Esophagus (tissue), 2 donors: ENCODE results near the gene KRTAP4-2. TPM values are rescaled to one million over a fixed set of nuclear protein-coding genes. Genes with fewer than 3 reads are reported as not detected.
"Not testable (repeated sequence)": the region's sequence is repeated elsewhere in the genome, so short reads cannot be mapped to it uniquely, and the experiment has no call there.

Source experiments
- H3K27ac ChIP-seq, 2 donors: one replicate each; pipeline ENCODE4 v1.5.1; 2013; ENCODE audit warnings: low read depth in 2 of 2, mild to moderate bottlenecking in 2 of 2, inconsistent platforms in 1 of 2, low read length in 1 of 2, moderate library complexity in 1 of 2
- H3K27me3 ChIP-seq, 2 donors: one replicate each; pipeline ENCODE4 v1.6.1; 2013; ENCODE audit warnings: low read length in 2 of 2, control low read depth in 1 of 2, mild to moderate bottlenecking in 1 of 2; ENCODE audit not compliant: insufficient read depth in 2 of 2, control insufficient read depth in 1 of 2
- H3K36me3 ChIP-seq, 2 donors: one replicate each; pipeline ENCODE4 v1.6.1; 2013; ENCODE audit warnings: low read length in 1 of 2; ENCODE audit not compliant: control insufficient read depth in 2 of 2, insufficient read depth in 2 of 2
- H3K4me1 ChIP-seq, 2 donors: one replicate each; pipeline ENCODE4 v1.6.1; 2013; ENCODE audit warnings: low read length in 1 of 2; ENCODE audit not compliant: control insufficient read depth in 2 of 2, insufficient read depth in 2 of 2
- H3K4me3 ChIP-seq, 2 donors: one replicate each; pipeline ENCODE4 v1.5.1; 2013; ENCODE audit warnings: low read length in 2 of 2, mild to moderate bottlenecking in 2 of 2, low read depth in 1 of 2, moderate library complexity in 1 of 2
- H3K9me3 ChIP-seq, 2 donors: one replicate each; pipeline ENCODE4 v1.6.1; 2013; ENCODE audit warnings: mild to moderate bottlenecking in 2 of 2, low read depth in 1 of 2, low read length in 1 of 2, moderate library complexity in 1 of 2; ENCODE audit not compliant: control insufficient read depth in 2 of 2, insufficient read depth in 1 of 2
- WGBS, 2 donors: extraction: QIAGEN DNeasy Blood & Tissue Kit; methylation state at CpG; one replicate each; pipeline ENCODE4 v1.1.7; 2013; 5-methylcytosine and 5-hydroxymethylcytosine counted together
- polyA plus RNA-seq, 2 donors: library from polyadenylated mRNA; stranded (reverse); fragments of 200-250 nt; gene quantifications; one replicate each; pipeline ENCODE4 v1.2.3, GENCODE V29; 2013
- donor health status: healthy with polysubstance abuse.
- donor health status: Bipolar disorder and iron deficiency.

Gene KRTAP4-2
- polyA plus RNA-seq, 2 donors, result not detected

DNA sequence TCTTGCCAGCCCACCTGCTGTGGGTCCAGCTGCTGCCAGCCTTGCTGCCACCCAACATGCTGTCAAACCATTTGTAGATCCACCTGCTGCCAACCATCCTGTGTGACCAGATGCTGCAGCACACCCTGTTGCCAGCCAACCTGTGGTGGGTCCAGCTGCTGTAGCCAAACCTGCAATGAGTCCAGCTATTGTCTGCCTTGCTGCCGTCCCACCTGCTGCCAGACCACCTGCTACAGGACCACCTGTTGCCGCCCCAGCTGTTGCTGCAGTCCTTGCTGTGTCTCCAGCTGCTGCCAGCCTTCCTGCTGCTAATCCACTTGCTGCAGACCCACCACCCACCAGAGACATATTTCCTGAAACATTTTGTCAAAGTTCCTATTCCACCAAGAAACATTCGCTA, 12.3 kb upstream of the KRTAP4-2 start:
- Histone ChIP-seq H3K9me3 (no peaks in the 10 kb centered on the region), H3K27me3 (no peaks in the 10 kb centered on the region), H3K36me3 (no peaks in the 10 kb centered on the region), H3K27ac (no peak overlapping the region), H3K4me1 (no peaks in the 10 kb centered on the region), H3K4me3 (no peak overlapping the region)
- WGBS, 2 donors, result 71 to 86% methylated on average over 3 of the region's 3 CpGs

DNA sequence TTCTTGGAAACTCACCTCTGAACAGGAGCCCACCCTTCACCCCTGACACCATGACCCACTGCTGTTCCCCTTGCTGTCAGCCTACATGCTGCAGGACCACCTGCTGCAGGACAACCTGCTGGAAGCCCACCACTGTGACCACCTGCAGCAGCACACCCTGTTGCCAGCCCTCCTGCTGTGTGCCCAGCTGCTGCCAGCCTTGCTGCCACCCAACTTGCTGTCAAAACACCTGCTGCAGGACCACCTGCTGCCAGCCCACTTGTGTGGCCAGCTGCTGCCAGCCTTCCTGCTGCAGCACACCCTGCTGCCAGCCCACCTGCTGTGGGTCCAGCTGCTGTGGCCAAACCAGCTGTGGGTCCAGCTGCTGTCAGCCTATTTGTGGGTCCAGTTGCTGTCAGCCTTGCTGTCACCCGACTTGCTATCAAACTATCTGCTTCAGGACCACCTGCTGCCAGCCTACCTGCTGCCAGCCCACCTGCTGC, 11.9 kb upstream of the KRTAP4-2 start, which contains the start of gene KRTAP9-1:
TSS of gene KRTAP9-1 (plus strand) at position 51 of the 482 bp plus-strand sequence. CDS start at position 51, 0 bp downstream.
- not testable (repeated sequence) for H3K9me3 ChIP-seq, H3K36me3 ChIP-seq, H3K27me3 ChIP-seq, H3K4me1 ChIP-seq, H3K27ac ChIP-seq, H3K4me3 ChIP-seq
- 59 to 80% methylated on average over 1 of the region's 1 CpG for WGBS, 2 donors

DNA sequence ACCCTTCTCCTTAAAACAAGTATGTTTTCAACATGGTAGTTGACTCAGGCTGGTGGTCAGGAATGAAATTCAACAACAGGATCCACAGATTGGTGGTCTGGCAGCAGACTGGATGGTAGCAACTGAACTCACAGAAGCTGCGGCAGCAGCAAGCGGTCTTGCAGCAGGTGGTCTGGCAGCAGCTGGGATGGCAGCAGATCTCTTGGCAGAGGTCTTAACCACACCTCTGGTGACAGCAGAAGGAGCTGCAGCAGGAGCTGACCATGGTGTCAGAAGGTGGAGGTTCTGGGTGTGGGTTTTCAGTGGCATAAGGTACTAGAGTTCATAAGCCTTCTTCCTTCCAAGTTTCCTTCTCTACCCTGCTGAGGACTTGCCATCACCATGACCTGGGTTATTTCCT, 8.9 kb upstream of the KRTAP4-2 start:
- Histone ChIP-seq H3K9me3 (no peaks in the 10 kb centered on the region), H3K27ac (no peak overlapping the region), H3K36me3 (no peaks in the 10 kb centered on the region), H3K4me1 (no peaks in the 10 kb centered on the region), H3K27me3 (no peaks in the 10 kb centered on the region), H3K4me3 (no peak overlapping the region)
- 87 to 90% methylated on average over 2 of the region's 2 CpGs for WGBS, 2 donors

DNA sequence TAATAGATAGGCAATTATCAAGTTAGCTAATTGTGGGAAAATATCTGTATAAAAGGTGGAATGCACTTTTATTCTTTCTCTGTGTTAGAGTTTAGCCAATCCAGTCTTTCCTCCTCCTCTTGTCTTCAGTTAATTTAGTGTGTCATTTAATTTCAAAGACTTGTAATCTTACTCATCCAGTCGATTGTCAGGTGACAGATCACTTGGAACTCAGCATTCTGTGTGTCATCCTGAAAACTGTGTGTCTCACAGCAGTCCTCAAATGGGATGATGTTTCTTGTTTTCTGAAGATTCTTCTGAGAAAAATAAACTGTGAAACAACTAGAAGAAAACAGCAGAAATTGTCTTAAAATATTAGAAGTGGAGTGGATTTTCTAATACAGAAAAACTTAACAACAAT, 7.0 kb upstream of the KRTAP4-2 start:
- Histone ChIP-seq H3K4me3 (no peak overlapping the region), H3K27me3 (no peaks in the 10 kb centered on the region), H3K4me1 (no peaks in the 10 kb centered on the region), H3K27ac (no peak overlapping the region), H3K36me3 (no peaks in the 10 kb centered on the region), H3K9me3 (no peaks in the 10 kb centered on the region)
- 40 to 41% methylated on average over 1 of the region's 1 CpG for WGBS, 2 donors

DNA sequence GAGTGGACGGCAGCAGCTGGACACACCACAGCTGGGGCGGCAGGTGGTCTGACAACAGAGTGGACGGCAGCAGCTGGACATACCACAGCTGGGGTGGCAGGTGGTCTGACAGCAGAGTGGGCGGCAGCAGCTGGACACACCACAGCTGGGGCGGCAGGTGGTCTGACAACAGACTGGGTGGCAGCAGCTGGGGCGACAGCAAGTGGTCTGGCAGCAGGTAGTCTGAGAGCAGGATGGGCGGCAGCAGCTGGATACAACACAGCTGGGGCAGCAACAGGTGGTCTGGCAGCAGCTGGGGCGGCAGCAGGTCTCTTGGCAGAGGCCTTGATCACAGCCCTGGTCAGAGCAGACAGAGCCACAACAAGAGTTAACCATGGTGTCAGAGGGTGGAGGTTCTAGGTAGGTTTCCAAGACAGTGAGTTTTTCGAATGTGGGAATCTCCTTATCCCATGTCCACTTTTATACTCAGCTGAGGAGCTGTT, 6.5 kb upstream of the KRTAP4-2 start, which contains the start of gene KRTAP4-1:
TSS of gene KRTAP4-1 (minus strand) at position 432 of the 482 bp plus-strand sequence. CDS start at position 375, 57 bp downstream.
- H3K9me3 ChIP-seq, result no peaks in the 10 kb centered on the region
- no peaks in the 10 kb centered on the region for H3K27me3 ChIP-seq
- no peak within 1 kb of the TSS for H3K27ac ChIP-seq
- H3K36me3 ChIP-seq, result no peaks in the 10 kb centered on the region
- 63 to 67% methylated on average over 9 of the region's 9 CpGs for WGBS, 2 donors
- H3K4me1 ChIP-seq, result no peaks in the 10 kb centered on the region
- H3K4me3 ChIP-seq, result no peak within 1 kb of the TSS

DNA sequence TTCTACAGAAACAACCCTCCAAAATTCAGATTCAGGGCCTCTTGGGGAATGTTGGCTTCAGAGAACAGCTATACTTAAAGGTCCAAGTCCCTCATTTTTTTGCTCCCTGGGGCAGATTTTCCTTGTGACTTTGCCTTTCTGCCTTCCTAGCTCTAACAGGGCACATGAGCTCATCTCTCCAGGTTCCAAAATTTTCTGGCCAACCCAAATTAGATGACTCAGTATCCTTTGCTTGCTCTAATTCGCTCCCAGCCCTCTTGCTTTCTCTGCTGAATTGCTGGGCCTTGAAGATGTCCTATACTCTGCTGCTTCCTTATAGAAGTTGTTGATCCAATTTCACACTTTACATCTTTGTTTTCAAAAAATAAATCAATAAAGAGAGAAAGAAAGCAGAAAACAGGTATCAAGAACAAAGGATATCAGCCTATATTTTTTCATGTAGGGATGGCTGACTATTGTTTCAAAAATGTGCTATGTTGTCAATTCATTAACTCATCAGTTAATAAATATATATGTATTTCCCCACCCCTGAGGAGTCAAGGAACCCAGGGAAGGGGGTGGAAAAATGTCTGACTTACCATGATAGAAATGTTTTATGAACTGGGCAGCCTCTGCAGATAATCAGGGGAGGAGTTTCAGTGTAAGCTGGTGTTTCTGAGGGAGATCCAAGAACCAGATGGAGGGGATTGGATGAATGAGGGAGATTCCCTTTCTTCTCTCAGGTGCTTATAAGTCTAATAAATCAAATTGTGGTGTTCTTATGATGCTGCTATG, 1.0 kb upstream of the KRTAP4-2 start:
- H3K4me1 ChIP-seq, result no peaks in the 10 kb centered on the region
- H3K27me3 ChIP-seq, result peaks cover 0 to 3% of the 10 kb centered on the region in 2 donors
- no peak overlapping the region for H3K27ac ChIP-seq
- no peaks in the 10 kb centered on the region for H3K36me3 ChIP-seq
- 70 to 72% methylated on average over 1 of the region's 1 CpG for WGBS, 2 donors
- H3K4me3 ChIP-seq, result no peak overlapping the region
- no peaks in the 10 kb centered on the region for H3K9me3 ChIP-seq

DNA sequence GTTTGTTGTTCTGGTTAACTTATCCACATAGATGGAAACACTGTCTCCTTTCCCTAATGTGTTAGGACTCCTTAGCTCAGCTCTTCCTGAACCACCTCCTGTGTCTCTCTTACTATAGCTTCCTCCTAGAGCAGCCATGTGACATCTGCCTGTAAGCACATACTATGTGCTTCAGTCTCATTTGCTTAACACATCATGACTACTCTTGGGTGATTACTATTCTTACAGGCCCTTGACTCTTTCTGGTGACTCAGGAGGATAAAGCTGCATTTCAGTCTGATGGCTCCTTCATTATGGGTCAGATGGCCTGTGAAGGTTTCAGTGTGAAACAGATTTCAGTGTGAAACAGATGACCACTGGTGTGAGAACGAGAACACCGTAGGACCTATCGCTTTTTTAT, 320 bp upstream of the KRTAP4-2 start:
- no peaks in the 10 kb centered on the region for H3K4me1 ChIP-seq
- H3K9me3 ChIP-seq, result no peaks in the 10 kb centered on the region
- H3K27me3 ChIP-seq, result peaks cover 0 to 3% of the 10 kb centered on the region in 2 donors
- H3K27ac ChIP-seq, result no peak overlapping the region
- no peak overlapping the region for H3K4me3 ChIP-seq
- no peaks in the 10 kb centered on the region for H3K36me3 ChIP-seq
- WGBS, 2 donors, result 94 to 96% methylated on average over 3 of the region's 3 CpGs

DNA sequence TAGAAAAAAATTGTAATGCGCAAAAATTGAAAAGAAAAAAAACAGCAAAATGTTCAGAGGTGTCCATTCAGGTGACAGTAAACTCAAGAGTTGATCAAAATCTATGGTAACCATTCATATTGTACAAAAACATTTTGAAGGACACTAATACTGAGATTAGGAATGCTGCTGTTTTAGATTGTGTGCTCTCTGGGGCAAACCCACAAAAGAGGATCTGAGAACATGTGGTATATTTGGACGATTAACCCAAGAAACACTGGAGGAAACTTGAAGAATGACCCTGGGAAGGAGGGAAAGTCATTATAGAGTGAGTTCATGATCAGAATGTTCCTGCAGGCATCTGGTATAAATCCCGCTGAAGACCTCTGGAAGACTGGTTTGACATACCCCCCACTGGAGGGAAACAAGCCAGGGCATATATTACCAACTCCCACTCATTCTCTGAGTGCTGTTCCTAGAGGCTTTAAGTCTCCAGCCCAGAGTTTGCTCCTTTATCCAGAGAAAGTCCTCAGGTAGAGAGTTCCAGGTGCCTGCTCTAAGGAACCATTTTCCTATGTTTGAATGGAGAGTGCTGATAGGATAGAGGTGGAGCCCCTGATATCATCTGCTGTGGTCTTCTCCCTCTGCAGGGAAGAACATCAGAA, 1.2 kb downstream of the KRTAP4-2 start:
- Histone ChIP-seq H3K4me1 (no peaks in the 10 kb centered on the region), H3K27me3 (peaks cover 0 to 3% of the 10 kb centered on the region in 2 donors), H3K4me3 (no peak overlapping the region), H3K9me3 (no peaks in the 10 kb centered on the region), H3K27ac (no peak overlapping the region), H3K36me3 (no peaks in the 10 kb centered on the region)
- 80 to 83% methylated on average over 3 of the region's 3 CpGs for WGBS, 2 donors

DNA sequence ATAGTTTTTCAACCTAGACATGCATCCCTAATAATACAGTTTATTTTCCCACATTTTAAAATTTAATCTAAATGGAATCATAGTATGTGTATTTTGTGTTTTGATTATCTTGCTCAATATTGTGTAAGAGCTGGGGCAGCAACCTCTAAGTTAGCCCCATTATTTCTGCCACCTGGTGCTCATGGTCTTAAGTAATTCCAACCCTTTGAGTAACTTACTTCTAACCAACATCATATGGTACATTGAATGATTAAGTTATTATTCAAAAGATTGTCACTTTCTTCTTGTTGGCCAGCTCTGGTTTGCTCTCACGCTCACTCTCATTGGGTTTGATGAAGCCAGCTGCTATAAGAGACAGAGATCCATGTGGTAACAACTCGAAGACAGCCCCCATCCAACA, 6.1 kb downstream of the KRTAP4-2 start:
- no peaks in the 10 kb centered on the region for H3K4me1 ChIP-seq
- WGBS, 2 donors, result 77 to 81% methylated on average over 2 of the region's 2 CpGs
- no peak overlapping the region for H3K4me3 ChIP-seq
- H3K27ac ChIP-seq, result no peak overlapping the region
- no peaks in the 10 kb centered on the region for H3K36me3 ChIP-seq
- no peaks in the 10 kb centered on the region for H3K9me3 ChIP-seq
- H3K27me3 ChIP-seq, result peaks cover 0 to 3% of the 10 kb centered on the region in 2 donors
